Activated T-cell treated with anti-CD3 and anti-CD28 coated beads, Interleukin-2, amount 50 U/mL, for 4 hours (primary cell): ENCODE results near the gene MYL12B. TPM values are rescaled to one million over a fixed set of nuclear protein-coding genes. Genes with fewer than 3 reads are reported as not detected.
"Not testable (repeated sequence)": the region's sequence is repeated elsewhere in the genome, so short reads cannot be mapped to it uniquely, and the experiment has no call there.

Experiments used
- ATAC-seq, 2 donors: fragments of 200-7000 bp; cut with Tn5 transposase; one replicate each; pipeline ENCODE4 v1.10.0; 2021
- DNase-seq: peaks from one replicate; pipeline ENCODE4 v3.0.0-alpha.2; 2020
- H3K27me3 Mint-ChIP-seq: one replicate; pipeline ENCODE4 v1.8.0; 2021; ENCODE audit warnings: low read depth, mixed read lengths
- H3K36me3 Mint-ChIP-seq: one replicate; pipeline ENCODE4 v1.8.0; 2022; ENCODE audit warnings: mixed read lengths; ENCODE audit not compliant: insufficient read depth
- H3K4me1 Mint-ChIP-seq: one replicate; pipeline ENCODE4 v1.8.0; 2021; ENCODE audit warnings: low read depth, mixed read lengths
- H3K4me3 Mint-ChIP-seq: one replicate; pipeline ENCODE4 v1.8.0; 2021; ENCODE audit warnings: mild to moderate bottlenecking, moderate library complexity, mixed read lengths
- H3K9me3 Mint-ChIP-seq: one replicate; pipeline ENCODE4 v1.8.0; 2021; ENCODE audit warnings: mixed read lengths
- total RNA-seq, 3 donors: library from RNA; stranded (reverse); gene quantifications; one replicate each; pipeline ENCODE4 v1.2.1, GENCODE V29; 2021

Gene MYL12B
- 100 to 1,000 TPM; 190 to 203 (median 194) TPM for total RNA-seq

- Mint-ChIP-seq H3K4me1 (peaks cover 78% of the 10 kb centered on the region), H3K9me3 (no peaks in the 10 kb centered on the region), H3K27me3 (no peaks in the 10 kb centered on the region), H3K36me3 (peaks cover 27% of the 10 kb centered on the region), H3K4me3 (peak within 1 kb of the TSS; percentile 98)
- DNase-seq (peak; percentile 59), ATAC-seq (peak; percentile 85 to 87)
Observed at GRCh38 chr18:3261373-3262233, at the start of gene MYL12B. TSS of gene MYL12B (plus strand) at chr18:3262133. CDS start at chr18:3272899, 10,766 bp downstream.

GRCh38 chr18:3212657-3213056 is 49.3 kb upstream of the MYL12B start:
- ATAC-seq (no peak), DNase-seq (no peak)
- Mint-ChIP-seq H3K36me3 (peaks cover 9% of the 10 kb centered on the region), H3K9me3 (no peaks in the 10 kb centered on the region), H3K27me3 (no peaks in the 10 kb centered on the region), H3K4me1 (peaks cover 22% of the 10 kb centered on the region), H3K4me3 (no peak overlapping the region)

DNA sequence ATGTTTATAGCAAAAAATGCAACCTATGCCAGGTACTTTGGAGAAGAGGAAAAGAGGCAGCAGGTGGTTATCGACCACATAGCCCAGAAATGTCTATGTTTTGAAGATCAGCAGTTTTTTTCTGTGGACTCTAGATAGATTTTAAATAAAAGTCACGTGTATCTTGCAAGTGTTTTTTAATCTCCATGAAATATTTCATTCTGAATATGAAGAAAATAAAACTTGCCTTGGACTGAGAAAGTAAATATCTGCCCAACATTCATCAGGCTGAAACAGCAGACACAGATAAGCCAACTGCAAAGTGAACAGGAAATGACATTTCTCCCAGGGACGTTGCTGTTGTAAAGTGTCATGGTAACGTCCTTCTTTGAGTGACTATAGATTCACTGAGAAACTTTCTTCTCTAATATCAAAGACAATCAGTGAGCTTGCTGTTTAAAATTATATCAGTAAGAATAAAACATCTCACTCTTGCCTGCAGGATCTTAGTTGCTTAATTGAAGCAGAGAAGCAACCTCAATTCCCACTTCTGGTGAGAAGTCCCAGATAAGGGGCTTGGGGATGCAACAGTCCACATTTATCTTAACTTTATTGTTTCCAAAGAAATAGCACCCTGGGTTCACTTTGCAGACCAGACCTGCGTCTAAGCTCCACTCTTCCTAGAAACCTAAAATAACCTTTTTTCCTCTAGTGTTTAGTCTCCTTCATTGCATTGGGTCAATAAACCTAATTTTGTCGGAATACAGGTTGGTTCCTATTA is 48.5 kb upstream of the MYL12B start:
- no peak overlapping the region for H3K4me3 Mint-ChIP-seq
- H3K27me3 Mint-ChIP-seq, result no peaks in the 10 kb centered on the region
- peaks cover 9% of the 10 kb centered on the region for H3K36me3 Mint-ChIP-seq
- ATAC-seq (peak; percentile 50 to 65), DNase-seq (no peak)
- H3K4me1 Mint-ChIP-seq, result peaks cover 22% of the 10 kb centered on the region
- H3K9me3 Mint-ChIP-seq, result no peaks in the 10 kb centered on the region

DNA sequence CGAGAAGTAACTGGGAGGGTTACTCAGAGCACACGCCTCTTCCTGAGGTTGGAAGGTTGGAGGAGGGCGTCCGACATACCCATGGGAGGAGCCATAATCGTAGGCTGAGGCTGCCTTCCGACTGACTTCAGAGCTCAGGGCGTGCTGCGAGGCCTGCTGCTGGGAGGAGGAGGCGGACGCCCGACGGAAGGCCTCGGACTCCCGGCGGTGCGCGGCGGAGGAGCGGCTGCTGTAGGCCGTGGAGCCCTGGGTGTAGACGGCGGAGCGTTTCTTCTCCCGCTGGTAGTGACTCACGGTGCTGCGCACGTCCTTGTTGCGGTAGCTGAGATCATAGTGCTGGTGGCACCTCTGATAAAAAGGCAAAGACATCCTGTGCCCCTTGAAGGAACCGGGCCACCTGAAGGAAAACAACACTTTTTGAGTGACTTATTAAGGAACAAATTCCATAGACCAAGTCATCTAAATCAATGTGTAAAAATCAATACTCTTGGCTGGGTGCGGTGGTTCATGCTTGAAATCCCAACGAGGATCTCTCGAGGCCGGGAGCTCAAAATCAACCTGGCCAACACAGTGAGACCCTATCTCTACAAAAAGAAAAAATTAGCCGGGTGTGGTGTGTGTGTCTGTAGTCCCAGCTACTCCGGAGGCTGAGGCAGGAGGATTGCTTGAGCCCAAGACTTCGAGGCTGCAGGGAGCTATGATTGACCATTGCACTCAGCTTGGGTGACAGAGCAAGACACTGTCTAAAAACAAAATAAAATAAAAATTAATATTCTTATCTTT is 46.9 kb upstream of the MYL12B start:
- no peak for DNase-seq
- no peaks in the 10 kb centered on the region for H3K27me3 Mint-ChIP-seq
- H3K9me3 Mint-ChIP-seq, result no peaks in the 10 kb centered on the region
- peaks cover 6% of the 10 kb centered on the region for H3K36me3 Mint-ChIP-seq
- H3K4me3 Mint-ChIP-seq, result no peak overlapping the region
- ATAC-seq, result no peak
- H3K4me1 Mint-ChIP-seq, result peaks cover 16% of the 10 kb centered on the region

DNA sequence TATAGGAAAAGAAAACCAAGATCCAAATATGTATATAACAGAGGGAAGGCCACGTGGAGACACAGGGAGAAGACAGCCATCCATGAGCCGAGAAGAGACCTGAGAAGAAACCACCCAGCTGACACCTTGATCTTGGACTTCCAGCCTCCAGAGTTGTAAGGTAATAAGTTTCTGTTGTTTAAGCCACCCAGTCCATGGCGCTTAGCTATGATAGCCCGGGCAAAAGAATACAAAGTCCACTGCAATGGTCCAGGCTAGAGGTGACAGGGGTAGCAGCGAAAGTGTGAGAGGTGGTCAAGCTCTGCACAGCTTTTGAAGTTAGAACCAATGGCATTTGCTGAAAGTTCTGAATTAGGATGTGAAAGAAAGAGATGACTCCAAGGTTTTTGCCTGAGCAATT is 44.9 kb upstream of the MYL12B start:
- no peaks in the 10 kb centered on the region for H3K36me3 Mint-ChIP-seq
- peaks cover 14% of the 10 kb centered on the region for H3K4me1 Mint-ChIP-seq
- DNase-seq (no peak), ATAC-seq (no peak)
- H3K27me3 Mint-ChIP-seq, result no peaks in the 10 kb centered on the region
- no peak overlapping the region for H3K4me3 Mint-ChIP-seq
- no peaks in the 10 kb centered on the region for H3K9me3 Mint-ChIP-seq

DNA sequence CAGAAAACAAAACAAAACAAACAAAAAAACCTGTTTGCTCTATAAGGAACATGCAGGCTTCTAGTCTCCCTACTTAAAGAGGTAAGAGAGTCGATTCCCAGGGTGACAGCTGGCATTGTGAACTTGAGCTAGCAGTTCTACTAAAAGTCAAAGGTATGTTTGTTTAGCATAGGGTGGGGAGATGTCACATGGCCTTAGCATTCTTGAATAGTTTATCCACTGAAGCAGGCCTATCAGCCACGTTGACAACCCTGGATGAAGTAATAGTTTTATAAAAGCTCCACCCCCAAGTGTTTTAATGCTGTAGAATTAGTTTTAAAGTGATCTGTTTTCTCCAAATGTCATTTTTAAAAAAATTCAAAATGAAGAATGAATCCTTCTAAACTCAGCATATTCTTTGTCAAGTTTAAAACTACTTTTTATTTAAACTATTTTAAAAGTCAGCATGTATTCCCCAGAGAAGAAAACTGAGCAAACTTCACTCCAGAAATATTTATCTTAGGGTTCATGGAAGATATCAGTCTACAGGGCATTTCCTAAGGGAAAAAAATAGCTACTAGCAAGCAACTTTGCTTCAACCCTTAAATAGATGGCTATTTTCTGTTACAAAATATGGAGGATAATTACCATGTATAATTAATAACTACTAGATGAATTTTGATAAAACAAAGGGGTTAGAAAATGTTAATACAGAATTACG is 43.8 kb upstream of the MYL12B start:
- peaks cover 9% of the 10 kb centered on the region for H3K4me1 Mint-ChIP-seq
- ATAC-seq (no peak), DNase-seq (no peak)
- H3K9me3 Mint-ChIP-seq, result no peaks in the 10 kb centered on the region
- no peak overlapping the region for H3K4me3 Mint-ChIP-seq
- no peaks in the 10 kb centered on the region for H3K27me3 Mint-ChIP-seq
- no peaks in the 10 kb centered on the region for H3K36me3 Mint-ChIP-seq

GRCh38 chr18:3218819-3219218 is 43.1 kb upstream of the MYL12B start:
- no peak overlapping the region for H3K4me3 Mint-ChIP-seq
- H3K27me3 Mint-ChIP-seq, result no peaks in the 10 kb centered on the region
- H3K36me3 Mint-ChIP-seq, result no peaks in the 10 kb centered on the region
- no peaks in the 10 kb centered on the region for H3K9me3 Mint-ChIP-seq
- peaks cover 8% of the 10 kb centered on the region for H3K4me1 Mint-ChIP-seq
- DNase-seq (no peak), ATAC-seq (no peak)

DNA sequence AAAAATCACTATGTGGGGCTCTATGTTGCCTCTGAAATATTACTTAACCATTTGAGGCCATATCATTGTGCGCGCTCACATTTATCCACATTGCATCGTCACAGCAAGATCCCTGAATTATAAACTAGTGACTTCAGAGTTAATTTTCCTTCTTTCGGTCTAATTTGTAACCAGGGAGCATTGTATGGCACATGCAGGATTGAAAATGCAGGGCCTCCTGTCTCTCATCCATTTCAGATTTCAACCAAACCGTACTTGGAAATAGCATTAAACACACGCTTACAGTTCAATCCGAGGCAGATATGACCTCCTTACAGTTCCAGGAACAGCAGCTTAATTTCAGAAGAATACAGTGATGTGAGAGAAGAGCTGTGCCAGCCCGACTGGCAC is 42.7 kb upstream of the MYL12B start:
- peaks cover 6% of the 10 kb centered on the region for H3K4me1 Mint-ChIP-seq

GRCh38 chr18:3219631-3220335 is 42.1 kb upstream of the MYL12B start, which contains the start of gene MYOM1:
TSS of gene MYOM1 (minus strand) at chr18:3219968. CDS start at chr18:3215223, 4,745 bp downstream.
- peaks cover 6% of the 10 kb centered on the region for H3K4me1 Mint-ChIP-seq
- H3K27me3 Mint-ChIP-seq, result no peaks in the 10 kb centered on the region
- no peak within 1 kb of the TSS for H3K4me3 Mint-ChIP-seq
- no peak for DNase-seq
- ATAC-seq, result no peak
- no peaks in the 10 kb centered on the region for H3K9me3 Mint-ChIP-seq
- H3K36me3 Mint-ChIP-seq, result no peaks in the 10 kb centered on the region

More for the DNA sequence above, 42.7 kb upstream of the MYL12B start:
- DNase-seq (no peak), ATAC-seq (no peak)
- H3K36me3 Mint-ChIP-seq, result no peaks in the 10 kb centered on the region
- no peak overlapping the region for H3K4me3 Mint-ChIP-seq
- H3K9me3 Mint-ChIP-seq, result no peaks in the 10 kb centered on the region
- no peaks in the 10 kb centered on the region for H3K27me3 Mint-ChIP-seq

GRCh38 chr18:3220868-3221267 is 41.1 kb upstream of the MYL12B start:
- H3K36me3 Mint-ChIP-seq, H3K9me3 Mint-ChIP-seq, ATAC-seq, H3K4me1 Mint-ChIP-seq, H3K4me3 Mint-ChIP-seq, H3K27me3 Mint-ChIP-seq, DNase-seq: not testable (repeated sequence)

DNA sequence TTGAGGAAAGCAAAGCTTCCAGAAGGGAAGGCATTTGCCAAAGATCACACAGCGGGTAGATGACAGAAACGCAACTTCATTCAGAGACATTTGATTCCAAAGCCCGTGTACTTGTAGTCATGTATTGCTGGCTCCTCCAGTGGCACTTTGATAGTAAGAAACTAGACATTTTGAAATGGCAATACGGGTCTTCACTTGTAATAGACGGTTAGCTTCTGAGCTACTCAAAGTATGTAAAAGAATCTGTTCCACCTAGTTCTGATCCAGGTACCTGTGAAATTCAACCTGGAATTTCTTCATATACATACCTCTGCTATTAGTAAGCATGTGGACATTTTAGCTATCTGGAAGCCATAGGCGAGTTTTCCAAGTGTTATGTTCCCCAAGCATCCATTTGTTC is 40.4 kb upstream of the MYL12B start:
- H3K4me3 Mint-ChIP-seq, result no peak overlapping the region
- H3K27me3 Mint-ChIP-seq, result no peaks in the 10 kb centered on the region
- DNase-seq (no peak), ATAC-seq (no peak)
- H3K4me1 Mint-ChIP-seq, result peaks cover 6% of the 10 kb centered on the region
- H3K36me3 Mint-ChIP-seq, result no peaks in the 10 kb centered on the region
- H3K9me3 Mint-ChIP-seq, result no peaks in the 10 kb centered on the region

DNA sequence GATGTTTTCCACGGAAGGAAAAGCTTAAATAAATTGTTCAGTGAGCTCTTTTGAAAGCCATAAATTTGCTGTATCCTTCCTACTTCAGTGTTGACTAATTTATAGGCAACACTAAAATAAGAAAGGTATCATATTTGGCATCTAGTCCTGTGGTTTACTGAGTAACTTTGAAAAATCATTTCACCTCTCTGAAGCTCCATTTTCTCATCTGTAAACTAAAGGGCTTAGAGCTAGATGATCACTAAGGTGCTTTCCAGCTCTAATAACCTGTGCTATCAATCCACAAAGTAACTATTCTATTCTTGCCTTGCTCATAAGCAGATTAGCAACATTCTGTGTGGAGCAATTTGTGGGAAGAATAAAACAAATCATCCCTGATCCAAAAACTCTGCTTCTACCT is 38.6 kb upstream of the MYL12B start:
- no peaks in the 10 kb centered on the region for H3K9me3 Mint-ChIP-seq
- H3K36me3 Mint-ChIP-seq, result no peaks in the 10 kb centered on the region
- H3K4me3 Mint-ChIP-seq, result no peak overlapping the region
- DNase-seq (no peak), ATAC-seq (peak in 1 of 2 donors; percentile 43)
- no peaks in the 10 kb centered on the region for H3K27me3 Mint-ChIP-seq
- H3K4me1 Mint-ChIP-seq, result peaks cover 6% of the 10 kb centered on the region

GRCh38 chr18:3224223-3224622 is 37.7 kb upstream of the MYL12B start:
- ATAC-seq (no peak), DNase-seq (no peak)
- Mint-ChIP-seq H3K4me3 (no peak overlapping the region), H3K36me3 (no peaks in the 10 kb centered on the region), H3K4me1 (peaks cover 6% of the 10 kb centered on the region), H3K27me3 (no peaks in the 10 kb centered on the region), H3K9me3 (no peaks in the 10 kb centered on the region)
